WTC11 (cell line): ENCODE measurements around the gene OR52J3. TPM values are rescaled to one million over a fixed set of nuclear protein-coding genes. Genes with fewer than 3 reads are reported as not detected.

Experiments used
- ATAC-seq: fragments of 200-7000 bp; cut with Tn5 transposase; 2 replicates; pipeline ENCODE4 v1.10.0; 2021; ENCODE audit warnings: mild to moderate bottlenecking, moderate library complexity
- CTCF ChIA-PET: fragments of 300-600 bp; sonication (Branson Sonifier 250); formaldehyde crosslinking; loops from one replicate; lab custom pipeline; 2021; ENCODE audit warnings: antibody characterized with exemption; lab: Charles Lee
- POLR2A ChIA-PET: fragments of 350-600 bp; sonication (Branson Sonifier 250); formaldehyde crosslinking; loops from one replicate; lab custom pipeline; 2021; ENCODE audit warnings: antibody characterized with exemption; lab: Charles Lee
- DNase-seq: peaks from one replicate; pipeline ENCODE4 v3.0.0; 2021; ENCODE audit warnings: low spot score
- H3K27ac Mint-ChIP-seq: 2 replicates; pipeline ENCODE4 v1.8.0; 2021; ENCODE audit warnings: mixed read lengths
- H3K27me3 Mint-ChIP-seq: 2 replicates; pipeline ENCODE4 v1.8.0; 2021; ENCODE audit warnings: low read depth, mild to moderate bottlenecking, moderate library complexity, mixed read lengths
- H3K36me3 Mint-ChIP-seq: 2 replicates; pipeline ENCODE4 v1.8.0; 2021; ENCODE audit warnings: mixed read lengths
- H3K4me1 Mint-ChIP-seq: 2 replicates; pipeline ENCODE4 v1.8.0; 2022; ENCODE audit warnings: mixed read lengths
- H3K4me3 Mint-ChIP-seq: 2 replicates; pipeline ENCODE4 v1.8.0; 2021; ENCODE audit warnings: mild to moderate bottlenecking, moderate library complexity, mixed read lengths
- H3K9me3 Mint-ChIP-seq: 2 replicates; pipeline ENCODE4 v1.8.0; 2021; ENCODE audit warnings: mixed read lengths
- AFF4 ChIP-seq: sonication (generic); formaldehyde crosslinking; IDR thresholded peaks from 2 replicates; pipeline ENCODE4 v1.8.1; 2023; ENCODE audit warnings: mild to moderate bottlenecking, missing genetic modification reagents, borderline replicate concordance
- ATF1 ChIP-seq: sonication (generic); formaldehyde crosslinking; IDR thresholded peaks from 2 replicates; pipeline ENCODE4 v1.8.1; 2023; ENCODE audit warnings: mild to moderate bottlenecking, moderate library complexity, missing genetic modification reagents
- CREB1 ChIP-seq: sonication (generic); formaldehyde crosslinking; IDR thresholded peaks from 2 replicates; pipeline ENCODE4 v1.8.0; 2023; ENCODE audit warnings: mild to moderate bottlenecking, missing genetic modification reagents
- CREM ChIP-seq: sonication (generic); formaldehyde crosslinking; IDR thresholded peaks from 2 replicates; pipeline ENCODE4 v1.8.1; 2022; ENCODE audit warnings: mild to moderate bottlenecking, missing genetic modification reagents, moderate library complexity
- ELF4 ChIP-seq: sonication (generic); formaldehyde crosslinking; IDR thresholded peaks from 2 replicates; pipeline ENCODE4 v1.8.1; 2022; ENCODE audit warnings: low read depth, mild to moderate bottlenecking, moderate library complexity, missing genetic modification reagents
- ESRRA ChIP-seq: sonication (generic); formaldehyde crosslinking; IDR thresholded peaks from 2 replicates; pipeline ENCODE4 v1.8.1; 2022; ENCODE audit warnings: mild to moderate bottlenecking, missing genetic modification reagents, borderline replicate concordance
- FOXK1 ChIP-seq: sonication (generic); formaldehyde crosslinking; IDR thresholded peaks from 2 replicates; pipeline ENCODE4 v1.8.0; 2022; ENCODE audit warnings: mild to moderate bottlenecking, moderate library complexity, missing genetic modification reagents
- IRF2 ChIP-seq: sonication (generic); formaldehyde crosslinking; IDR thresholded peaks from 2 replicates; pipeline ENCODE4 v1.8.0; 2022; ENCODE audit warnings: low read depth, missing genetic modification reagents, borderline replicate concordance
- MYBL2 ChIP-seq: sonication (generic); formaldehyde crosslinking; IDR thresholded peaks from 2 replicates; pipeline ENCODE4 v1.8.1; 2023; ENCODE audit warnings: mild to moderate bottlenecking, moderate library complexity, missing genetic modification reagents
- NFATC4 ChIP-seq: fragments of 250-450 bp; sonication (Bioruptor Pico); IDR thresholded peaks from 2 replicates; pipeline ENCODE4 v1.9.0; 2021; ENCODE audit warnings: mild to moderate bottlenecking
- RELA ChIP-seq: sonication (generic); formaldehyde crosslinking; IDR thresholded peaks from 2 replicates; pipeline ENCODE4 v1.8.1; 2022; ENCODE audit warnings: missing genetic modification reagents, mild to moderate bottlenecking, borderline replicate concordance
- SMAD4 ChIP-seq: sonication (generic); formaldehyde crosslinking; IDR thresholded peaks from 2 replicates; pipeline ENCODE4 v1.8.0; 2022; ENCODE audit warnings: mild to moderate bottlenecking, missing genetic modification reagents
- TCF7 ChIP-seq: sonication (generic); formaldehyde crosslinking; IDR thresholded peaks from 2 replicates; pipeline ENCODE4 v1.8.0; 2022; ENCODE audit warnings: mild to moderate bottlenecking, low read depth, missing genetic modification reagents, moderate library complexity
- TEAD1 ChIP-seq: sonication (generic); formaldehyde crosslinking; IDR thresholded peaks from 2 replicates; pipeline ENCODE4 v1.8.0; 2022; ENCODE audit warnings: mild to moderate bottlenecking, missing genetic modification reagents
- ZNF232 ChIP-seq: sonication (generic); formaldehyde crosslinking; IDR thresholded peaks from 2 replicates; pipeline ENCODE4 v1.8.0; 2022; ENCODE audit warnings: mild to moderate bottlenecking, missing genetic modification reagents
- ZNF281 ChIP-seq: sonication (generic); formaldehyde crosslinking; IDR thresholded peaks from 2 replicates; pipeline ENCODE4 v1.8.0; 2023; ENCODE audit warnings: mild to moderate bottlenecking, missing genetic modification reagents
- ZNF317 ChIP-seq: sonication (generic); formaldehyde crosslinking; IDR thresholded peaks from 2 replicates; pipeline ENCODE4 v1.8.1; 2023; ENCODE audit warnings: low read depth, mild to moderate bottlenecking, moderate library complexity, missing genetic modification reagents, borderline replicate concordance
- ZNF396 ChIP-seq: fragments of 250-450 bp; sonication (Bioruptor Pico); IDR thresholded peaks from 2 replicates; pipeline ENCODE4 v1.8.0; 2021; ENCODE audit warnings: mild to moderate bottlenecking, moderate library complexity, borderline replicate concordance
- ZNF532 ChIP-seq: fragments of 250-450 bp; sonication (Bioruptor Pico); IDR thresholded peaks from 2 replicates; pipeline ENCODE4 v1.9.0; 2021; ENCODE audit warnings: mild to moderate bottlenecking, borderline replicate concordance
- total RNA-seq: library from RNA; stranded (reverse); gene quantifications from 3 replicates; pipeline ENCODE4 v1.2.3, GENCODE V29; 2021
- TF ChIP-seq, protein P1 (sequence below): sonication (generic); formaldehyde crosslinking; IDR thresholded peaks from 2 replicates; pipeline ENCODE4 v1.8.1; 2023; ENCODE audit warnings: mild to moderate bottlenecking, missing genetic modification reagents, moderate library complexity

OR52J3 gene
- total RNA-seq, 1 experiment from 2014 or later = not detected

GRCh38 chr11:5088556-5088955 is 42.2 kb downstream of the OR52J3 start (continued):
- TF ChIP-seq ZNF281 (CRISPR knock-in tag) (no peak), MYBL2 (CRISPR knock-in tag) (no peak), CREM (CRISPR knock-in tag) (no peak)

DNA sequence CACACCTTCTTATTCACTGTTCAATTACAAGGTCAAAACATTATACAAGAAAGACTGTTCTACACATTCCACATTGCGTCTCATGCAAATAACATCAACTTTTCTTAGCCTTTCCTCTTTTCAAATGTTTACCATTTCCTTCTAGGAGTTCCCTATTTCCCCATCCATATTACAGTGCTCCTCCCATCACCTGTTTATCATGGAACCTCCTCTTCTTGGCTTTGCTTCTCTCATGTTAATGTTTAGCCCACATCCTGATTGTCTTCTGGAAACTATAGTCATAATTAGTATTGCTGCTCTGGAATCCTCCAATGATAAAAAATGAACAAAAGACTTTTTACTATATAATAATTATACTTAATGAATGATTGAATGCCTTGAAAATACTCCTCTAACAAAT is 44.3 kb downstream of the OR52J3 start:
- Mint-ChIP-seq H3K36me3 (no peaks in the 10 kb centered on the region), H3K4me3 (no peak overlapping the region), H3K9me3 (no peaks in the 10 kb centered on the region)
- CTCF ChIA-PET = no interaction called here
- no peak for DNase-seq
- TF ChIP-seq, protein P1, sequence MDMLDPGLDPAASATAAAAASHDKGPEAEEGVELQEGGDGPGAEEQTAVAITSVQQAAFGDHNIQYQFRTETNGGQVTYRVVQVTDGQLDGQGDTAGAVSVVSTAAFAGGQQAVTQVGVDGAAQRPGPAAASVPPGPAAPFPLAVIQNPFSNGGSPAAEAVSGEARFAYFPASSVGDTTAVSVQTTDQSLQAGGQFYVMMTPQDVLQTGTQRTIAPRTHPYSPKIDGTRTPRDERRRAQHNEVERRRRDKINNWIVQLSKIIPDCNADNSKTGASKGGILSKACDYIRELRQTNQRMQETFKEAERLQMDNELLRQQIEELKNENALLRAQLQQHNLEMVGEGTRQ (CRISPR knock-in tag) = no peak
- no peak for TF ChIP-seq ELF4 (CRISPR knock-in tag)
- TF ChIP-seq, all 79 proteins: peak for 0
- peaks cover 2% of the 10 kb centered on the region; the same call in 1 of the 2 replicates for H3K27me3 Mint-ChIP-seq
- peaks cover 5% of the 10 kb centered on the region for H3K4me1 Mint-ChIP-seq
- POLR2A ChIA-PET = no interaction called here
- no peak overlapping the region for H3K27ac Mint-ChIP-seq
- no peak for ATAC-seq

GRCh38 chr11:5092821-5093585 is 46.7 kb downstream of the OR52J3 start:
- Mint-ChIP-seq H3K36me3 (no peaks in the 10 kb centered on the region), H3K4me3 (no peak overlapping the region), H3K27ac (no peak overlapping the region), H3K27me3 (peaks cover 2% of the 10 kb centered on the region; the same call in 1 of the 2 replicates), H3K4me1 (no peaks in the 10 kb centered on the region), H3K9me3 (no peaks in the 10 kb centered on the region)
- ChIA-PET POLR2A (no interaction called here), CTCF (no interaction called here)
- DNase-seq = no peak
- no peak for ATAC-seq
- TF ChIP-seq RELA (no peak), IRF2 (no peak), TCF7 (CRISPR knock-in tag) (no peak), ESRRA (CRISPR knock-in tag) (no peak), TEAD1 (CRISPR knock-in tag) (no peak), CREB1 (CRISPR knock-in tag) (no peak), FOXK1 (no peak), NFATC4 (CRISPR knock-in tag) (no peak), SMAD4 (CRISPR knock-in tag) (no peak), ZNF532 (CRISPR knock-in tag) (no peak), AFF4 (CRISPR knock-in tag) (no peak), ZNF232 (CRISPR knock-in tag) (no peak), ZNF396 (CRISPR knock-in tag) (no peak), ATF1 (CRISPR knock-in tag) (no peak), ZNF317 (no peak)
